HG02981 (cell line): Measurements from ENCODE around the gene SMARCC1.
"Not testable (repeated sequence)": the region's sequence is repeated elsewhere in the genome, so short reads cannot be mapped to it uniquely, and the experiment has no call there.

ENCODE experiments used
- ATAC-seq: cut with Tn5 transposase; IDR thresholded peaks from one replicate; pipeline ENCODE4 v1.9.1; 2021; ENCODE audit warnings: mild to moderate bottlenecking, moderate library complexity; ENCODE audit not compliant: unreplicated experiment

Gene SMARCC1

DNA sequence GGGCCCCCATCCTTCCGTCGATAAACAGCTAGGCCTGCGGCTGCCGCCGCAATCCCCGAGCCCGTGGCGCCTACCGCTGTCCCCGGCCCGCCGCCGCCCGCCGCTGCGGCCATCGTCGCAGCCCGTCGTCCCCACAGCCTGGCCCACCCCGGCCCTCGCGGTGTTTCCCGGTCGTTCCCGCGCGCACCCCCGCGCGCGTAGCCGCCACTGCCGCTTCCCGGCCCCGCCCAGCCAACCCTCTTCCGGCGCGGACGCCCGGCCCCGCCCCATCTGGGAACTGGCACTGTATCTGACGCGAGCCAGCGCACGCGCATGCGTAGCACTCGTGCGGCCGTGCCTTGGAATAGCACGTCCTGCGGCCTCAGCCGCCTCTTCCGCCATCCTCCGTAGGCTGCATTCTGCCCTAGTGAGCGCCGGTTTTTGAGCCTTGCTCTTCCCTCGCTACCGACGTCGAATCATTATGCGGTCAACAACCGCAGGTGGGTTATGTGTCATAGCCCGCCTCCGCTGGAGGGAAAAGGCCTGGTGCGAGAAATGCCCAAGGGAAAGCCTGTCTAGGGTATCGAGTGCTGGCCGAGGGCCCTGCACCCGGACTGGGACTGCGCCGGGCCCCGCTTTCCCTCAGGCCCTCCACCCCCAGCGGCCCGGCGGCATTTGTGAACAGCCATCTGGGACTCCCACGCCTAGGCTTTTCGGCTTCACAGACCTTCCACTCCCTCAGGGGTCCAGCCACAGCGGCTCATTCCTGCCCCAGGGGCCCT is at the start of gene SMARCC1:
SMARCC1 (minus strand) TSS at position 209 of the 761 bp plus-strand sequence; CDS start at position 113, 96 bp downstream.
- peak; percentile 79 for ATAC-seq

DNA sequence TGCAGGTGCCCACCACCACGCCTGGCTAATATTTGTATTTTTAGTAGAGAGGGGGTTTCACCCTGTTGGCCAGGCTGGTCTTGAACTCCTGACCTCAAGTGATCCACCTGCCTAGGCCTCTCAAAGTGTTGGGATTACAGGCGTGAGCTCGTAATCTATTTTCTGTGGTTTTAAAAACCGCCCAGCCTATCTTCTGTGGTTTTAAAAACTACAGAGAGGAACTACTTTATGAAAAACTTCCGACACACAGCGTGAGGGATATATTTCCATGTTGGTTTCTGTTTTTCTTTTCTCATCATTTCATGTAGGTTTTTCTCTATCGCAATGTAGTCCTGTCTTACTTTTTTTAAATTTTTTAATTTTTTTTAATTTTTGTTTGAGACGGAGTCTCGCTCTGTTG is 47.8 kb upstream of the SMARCC1 start:
- ATAC-seq: not testable (repeated sequence)

DNA sequence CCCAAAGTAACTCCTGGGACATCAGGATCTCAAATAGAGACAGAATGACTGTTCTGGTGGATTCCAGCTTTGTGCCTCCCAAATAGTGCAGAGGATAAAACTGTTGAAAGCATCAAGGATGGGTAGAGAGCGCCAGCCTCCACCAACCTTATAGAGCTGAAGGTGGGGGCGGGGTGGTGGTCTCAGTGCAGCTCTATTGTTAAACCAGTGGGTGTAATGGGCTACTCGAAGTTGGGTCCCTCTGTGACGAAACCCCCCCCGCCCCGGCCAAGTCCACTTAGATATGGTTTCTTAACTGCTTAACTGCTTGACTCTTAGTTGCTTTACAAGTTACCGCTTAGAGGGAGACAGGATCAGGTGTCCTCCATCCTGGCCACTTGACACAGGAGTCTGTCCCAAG is 43.9 kb upstream of the SMARCC1 start:
- ATAC-seq: no peak

DNA sequence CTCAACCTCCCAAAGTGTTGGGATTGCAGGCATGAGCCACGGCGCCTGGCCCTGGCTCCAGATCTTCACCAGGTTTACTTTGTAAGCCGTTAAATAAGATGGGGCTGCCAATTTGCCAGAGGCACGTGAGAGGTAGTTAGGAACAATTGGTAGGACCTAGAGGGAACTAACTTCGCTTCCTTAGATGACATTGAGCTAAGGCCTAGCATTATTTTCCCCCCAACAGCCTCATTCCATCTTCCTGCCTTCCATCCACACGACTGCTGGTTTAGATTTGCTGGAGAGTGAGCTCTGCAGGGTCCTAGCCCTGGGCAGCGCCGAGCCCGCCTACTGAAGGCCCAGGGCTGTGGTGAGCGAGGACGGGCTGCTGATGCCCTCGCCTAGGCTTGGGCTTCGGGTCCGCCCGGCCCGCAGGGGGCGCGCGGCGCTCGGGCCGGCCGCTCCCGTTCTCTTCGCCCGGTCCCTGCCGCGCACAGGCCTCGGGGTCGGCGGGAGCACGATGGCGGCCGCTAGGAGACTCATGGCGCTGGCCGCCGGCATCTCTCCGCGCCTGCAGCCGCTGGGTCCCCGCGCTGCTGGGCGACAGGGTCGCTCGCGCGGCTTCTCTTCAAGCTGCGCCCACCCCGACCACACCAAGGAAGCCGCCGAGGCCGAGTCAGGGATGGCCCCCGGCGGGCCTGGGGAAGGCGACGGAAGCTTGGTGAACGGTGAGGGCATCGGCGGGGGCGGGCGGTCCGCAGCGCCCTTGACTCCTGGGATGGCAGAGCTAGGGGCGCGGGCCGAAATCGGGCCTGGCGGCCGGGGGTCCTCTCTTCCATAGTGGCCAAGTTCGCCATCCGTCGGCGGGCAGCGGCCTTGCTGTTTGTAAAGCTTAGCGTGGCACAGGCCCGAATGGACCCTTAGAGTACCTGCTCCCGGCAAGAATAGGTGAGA is 43.1 kb upstream of the SMARCC1 start:
- ATAC-seq: peak; percentile 93

DNA sequence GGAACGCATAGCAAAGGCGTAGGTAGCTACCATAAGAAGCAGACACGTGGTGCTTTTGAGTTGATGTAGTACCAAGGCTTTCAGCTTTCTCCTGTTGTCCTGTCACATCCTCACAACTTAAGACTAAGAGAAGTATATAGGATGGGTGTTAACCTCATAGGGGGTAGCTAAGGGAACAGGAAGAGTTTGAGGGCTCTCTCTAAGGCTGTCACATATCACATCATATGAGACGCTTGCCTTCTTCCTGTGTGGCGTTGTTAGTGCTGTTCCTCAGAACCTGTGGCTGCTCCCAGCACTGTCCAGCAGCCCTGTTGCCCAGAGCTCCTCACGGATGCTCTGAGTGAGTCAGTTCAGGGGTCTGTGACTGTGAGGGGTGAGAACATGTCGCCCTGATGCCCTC is 35.9 kb upstream of the SMARCC1 start:
- no peak for ATAC-seq

DNA sequence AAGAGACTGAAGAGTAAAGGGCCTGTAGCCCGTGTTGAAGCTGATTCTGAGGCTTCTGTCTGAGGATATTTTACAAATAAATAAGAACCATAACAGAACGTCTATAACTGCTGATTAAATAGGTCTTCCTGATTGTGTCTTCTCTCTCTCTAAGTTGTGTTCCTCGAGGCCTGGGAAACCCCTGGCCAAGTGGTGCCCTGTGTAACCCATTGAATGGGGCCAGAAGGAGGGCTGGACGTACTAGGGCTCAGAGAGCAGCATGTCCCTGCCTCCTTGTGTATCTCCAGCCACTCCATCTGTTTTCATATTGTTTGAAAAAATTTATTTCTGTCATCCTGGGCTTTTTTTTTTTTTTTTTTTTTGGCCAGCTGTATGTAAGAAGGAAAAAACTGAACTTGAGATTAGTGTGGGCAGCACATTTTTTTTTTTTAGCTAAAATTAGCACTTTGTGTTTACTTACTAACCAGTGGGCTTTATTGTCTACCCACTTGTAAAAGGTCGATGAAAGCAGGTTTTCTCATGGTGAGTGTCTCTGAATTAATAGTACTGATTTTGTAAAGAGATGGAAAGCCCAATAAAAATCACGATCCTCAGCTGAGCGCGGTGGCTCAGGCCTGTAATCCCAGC is 32.0 kb upstream of the SMARCC1 start:
- ATAC-seq: no peak

DNA sequence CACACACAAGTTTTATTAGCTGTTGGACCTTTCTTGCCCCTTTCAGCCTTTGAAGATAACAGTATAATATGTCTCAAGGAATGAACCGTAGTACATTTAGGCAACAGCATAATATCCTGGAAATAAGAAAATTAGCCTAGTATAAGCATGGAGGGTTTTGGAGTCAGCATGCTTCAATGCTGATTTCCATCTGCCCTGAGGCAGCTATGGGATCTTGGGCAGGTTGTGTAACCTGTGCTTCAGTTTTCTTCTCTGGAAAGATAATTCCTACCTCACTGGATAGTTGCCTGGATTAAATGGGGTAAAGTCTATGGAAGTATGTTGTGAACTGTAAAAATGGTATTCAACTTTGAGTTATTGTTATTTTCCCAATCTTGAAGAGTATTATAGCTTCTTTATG is 22.9 kb upstream of the SMARCC1 start:
- no peak for ATAC-seq

DNA sequence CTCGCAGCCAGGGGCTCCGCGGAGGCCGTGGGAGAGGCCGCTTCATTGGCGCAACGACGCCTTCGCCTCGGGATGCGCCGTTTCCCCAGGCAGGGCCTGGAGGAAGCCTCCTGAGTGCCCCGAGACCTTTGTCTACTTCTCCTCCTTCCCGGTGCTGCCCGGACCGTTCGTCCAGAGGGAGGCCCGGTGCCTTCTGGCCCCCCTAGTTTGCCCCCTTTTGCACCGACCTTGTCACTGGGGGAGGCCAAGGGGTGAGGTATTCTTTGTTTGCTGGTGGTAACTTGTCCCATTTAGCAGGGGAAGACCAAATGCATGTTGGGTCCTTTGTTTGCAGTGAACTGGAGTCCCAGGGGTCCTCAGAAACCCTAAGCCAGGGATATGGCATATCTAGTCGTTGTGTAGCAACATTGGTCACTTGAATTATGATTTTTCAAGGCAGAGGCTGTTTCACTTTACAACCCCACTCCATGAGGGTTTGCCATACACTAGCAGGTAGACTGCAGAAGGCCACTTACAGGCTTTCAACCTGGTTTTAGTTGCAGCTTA is 21.9 kb upstream of the SMARCC1 start:
- ATAC-seq: no peak

DNA sequence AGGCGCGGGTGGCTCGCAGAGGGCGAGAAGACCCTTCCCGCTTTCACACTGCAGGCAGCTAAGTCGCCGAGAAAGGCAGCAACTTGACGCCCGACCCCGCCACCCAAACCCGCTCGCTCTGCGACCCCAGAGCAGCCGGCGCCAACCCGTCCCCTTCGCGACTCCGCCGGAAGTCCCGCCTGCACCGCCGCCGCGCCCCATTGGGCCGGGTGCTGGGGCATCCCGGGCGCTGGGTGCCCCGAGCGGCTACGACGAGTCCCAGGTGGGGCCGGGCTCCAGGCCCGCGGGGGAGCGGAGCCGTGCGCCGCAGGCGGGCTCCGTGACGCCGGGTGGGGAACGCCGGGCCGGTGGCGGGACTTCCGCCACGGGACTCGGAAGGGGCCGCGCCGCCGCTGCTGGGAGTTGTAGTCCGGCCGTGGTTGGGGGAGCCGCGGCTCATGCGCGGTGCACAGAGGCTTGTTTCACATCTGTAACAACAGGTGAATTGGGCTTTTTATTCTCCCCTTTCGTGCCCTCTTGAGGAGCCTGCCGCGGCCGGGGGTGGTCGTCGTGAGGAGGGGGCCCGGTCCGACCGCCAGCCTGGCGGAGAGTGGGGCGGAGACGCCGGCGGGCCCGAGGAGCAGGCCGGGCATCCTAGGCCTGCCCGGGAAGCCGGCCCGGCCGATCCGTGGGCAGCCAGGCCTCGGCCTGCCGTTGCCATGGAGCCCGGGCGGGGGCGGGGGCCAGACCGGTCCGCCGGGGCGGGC is 21.2 kb upstream of the SMARCC1 start, which contains the start of gene DHX30:
DHX30 (plus strand) TSS at position 405 of the 746 bp plus-strand sequence. CDS start 7,546 bp downstream, outside the sequence.
- peak; percentile 75 for ATAC-seq

DNA sequence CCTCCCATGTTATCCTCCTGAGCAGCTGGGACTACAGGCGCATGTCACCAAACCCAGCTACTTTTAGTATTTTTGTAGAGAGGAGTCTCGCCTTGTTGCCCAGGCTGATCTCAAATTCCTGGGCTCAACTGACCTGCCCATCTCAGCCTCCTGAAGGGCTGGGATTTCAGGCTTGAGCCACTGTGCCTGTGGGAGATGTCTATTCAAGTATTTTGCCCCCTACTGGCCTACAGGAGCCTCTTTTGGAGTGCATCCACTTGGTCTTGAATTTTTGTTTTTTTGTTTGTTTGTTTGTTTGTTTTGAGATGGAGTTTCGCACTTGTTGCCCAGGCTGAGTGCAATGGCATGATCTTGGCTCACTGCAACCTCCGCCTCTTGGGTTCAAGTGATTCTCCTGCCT is 18.0 kb upstream of the SMARCC1 start:
- ATAC-seq: no peak

DNA sequence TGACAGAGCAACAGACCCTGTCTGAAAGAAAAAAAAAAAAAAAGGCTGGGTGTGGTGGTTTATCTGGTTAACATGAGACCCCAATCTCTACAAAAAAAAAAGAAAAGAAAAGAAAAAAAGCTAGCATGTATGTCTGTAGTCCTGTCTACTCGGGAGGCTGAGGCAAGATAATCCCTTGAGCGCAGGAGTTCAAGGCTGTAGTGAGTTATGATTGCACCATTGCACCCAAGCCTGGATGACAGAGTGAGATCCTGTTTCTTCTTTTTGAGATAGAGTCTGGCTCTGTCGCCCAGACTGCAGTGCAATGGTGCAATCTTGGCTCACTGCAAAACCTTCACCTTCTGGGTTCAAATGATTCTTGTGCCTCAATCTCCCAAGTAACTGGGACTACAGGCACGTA is 12.9 kb upstream of the SMARCC1 start:
- no peak for ATAC-seq

DNA sequence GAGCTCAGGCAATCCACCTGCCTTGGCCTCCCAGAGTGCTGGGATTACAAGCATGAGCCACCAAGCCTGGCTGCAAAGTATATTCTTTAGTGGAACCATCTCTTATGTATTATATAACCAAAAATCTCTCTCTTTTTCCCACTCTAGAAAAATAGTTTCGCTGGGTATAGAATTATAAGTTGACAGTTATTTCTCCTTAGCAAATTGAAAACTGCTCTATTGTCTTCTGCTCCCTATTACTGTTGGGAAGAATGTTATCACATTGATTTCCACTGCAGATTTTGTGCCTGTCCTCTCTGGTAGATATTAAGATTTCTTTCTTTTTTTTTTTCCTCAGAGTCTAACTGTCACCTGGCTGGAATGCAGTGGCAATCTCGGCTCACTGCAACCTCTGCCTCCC is 11.0 kb upstream of the SMARCC1 start:
- no peak for ATAC-seq

DNA sequence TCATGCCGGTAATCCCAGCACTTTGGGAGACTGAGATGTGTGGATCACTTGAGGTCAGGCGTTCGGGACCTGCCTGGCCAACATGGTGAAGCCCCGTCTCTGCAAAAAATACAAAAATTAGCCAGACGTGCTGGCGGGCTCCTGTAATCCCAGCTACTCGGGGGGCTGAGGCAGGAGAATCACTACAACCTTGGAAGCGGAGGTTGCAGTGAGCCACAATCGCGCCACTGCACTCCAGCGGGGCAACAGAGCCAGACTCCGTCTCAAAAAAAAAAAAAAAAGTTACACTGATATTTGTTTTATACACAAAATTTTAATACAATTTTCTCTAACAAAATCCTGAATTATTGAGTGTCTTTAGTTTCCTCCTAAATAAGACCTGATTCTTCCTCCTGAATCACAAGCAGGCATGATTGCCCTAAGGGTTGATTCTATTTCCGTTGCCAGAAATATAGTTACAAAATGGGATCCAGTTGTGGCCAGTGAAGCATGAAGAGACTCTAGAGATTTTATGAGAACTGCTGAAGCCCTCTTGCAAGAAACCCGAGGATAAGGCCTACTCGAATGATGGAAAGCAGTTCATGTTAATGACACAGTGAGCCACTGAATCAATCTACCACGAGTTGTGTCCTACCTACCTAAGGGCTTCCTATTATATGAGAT is 9.6 kb upstream of the SMARCC1 start:
- no peak for ATAC-seq

DNA sequence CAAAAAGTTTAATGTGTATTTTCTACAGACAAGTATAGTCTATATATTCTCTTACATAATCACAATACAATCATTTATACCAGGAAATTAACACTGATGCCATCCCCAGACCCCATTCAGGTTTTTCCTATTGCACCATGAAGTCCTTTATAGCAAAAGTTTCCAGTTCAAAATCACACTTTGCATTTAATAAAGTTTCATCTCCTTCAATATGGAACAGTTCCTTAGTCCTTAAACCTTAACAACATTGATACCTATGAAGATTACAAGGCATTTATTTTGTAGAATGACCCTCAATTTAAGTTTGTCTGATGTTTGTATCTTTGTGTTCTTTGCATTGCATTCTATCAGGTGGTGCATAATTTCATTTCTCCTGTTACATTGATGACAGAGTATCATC is 2.0 kb upstream of the SMARCC1 start:
- ATAC-seq: no peak

DNA sequence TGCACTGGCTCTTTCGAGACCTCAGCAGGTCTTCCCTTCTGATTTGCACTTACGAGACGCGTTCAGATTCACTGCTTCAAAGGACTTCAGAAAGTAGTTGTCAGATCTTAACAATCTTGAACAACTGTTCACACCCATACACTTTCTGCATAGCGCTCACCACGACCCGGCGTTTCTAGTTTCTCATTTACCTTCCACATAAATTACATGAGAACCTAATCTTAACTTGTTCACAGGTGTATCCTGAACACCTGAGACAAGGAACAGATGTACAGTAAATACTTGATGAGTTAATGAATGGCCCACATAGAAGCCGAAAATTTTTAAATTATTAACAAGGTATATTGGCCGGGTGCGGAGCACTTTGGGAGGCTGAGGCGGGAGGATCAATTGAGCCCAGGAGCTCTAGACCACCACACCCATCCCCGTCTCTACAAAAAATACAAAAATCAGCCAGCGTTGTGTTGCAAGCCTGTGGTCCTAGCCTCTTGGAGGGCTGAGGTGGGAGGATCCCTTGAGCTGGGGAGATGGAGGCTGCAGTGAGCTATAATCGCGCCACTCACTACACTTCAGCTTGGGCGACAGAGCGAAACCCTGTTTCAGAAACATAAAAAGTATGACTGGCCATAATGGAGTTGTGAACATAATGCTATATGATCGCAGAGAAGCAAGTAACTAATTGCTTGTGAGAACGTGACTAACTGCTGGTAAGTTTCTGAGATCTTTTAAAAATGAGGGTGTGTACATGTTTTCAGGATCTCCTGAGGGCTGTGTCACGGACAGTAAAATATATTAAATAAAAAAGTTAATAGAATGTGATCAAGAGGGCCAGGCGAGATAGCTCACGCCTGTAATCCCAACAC is 984 bp upstream of the SMARCC1 start:
- ATAC-seq: no peak

DNA sequence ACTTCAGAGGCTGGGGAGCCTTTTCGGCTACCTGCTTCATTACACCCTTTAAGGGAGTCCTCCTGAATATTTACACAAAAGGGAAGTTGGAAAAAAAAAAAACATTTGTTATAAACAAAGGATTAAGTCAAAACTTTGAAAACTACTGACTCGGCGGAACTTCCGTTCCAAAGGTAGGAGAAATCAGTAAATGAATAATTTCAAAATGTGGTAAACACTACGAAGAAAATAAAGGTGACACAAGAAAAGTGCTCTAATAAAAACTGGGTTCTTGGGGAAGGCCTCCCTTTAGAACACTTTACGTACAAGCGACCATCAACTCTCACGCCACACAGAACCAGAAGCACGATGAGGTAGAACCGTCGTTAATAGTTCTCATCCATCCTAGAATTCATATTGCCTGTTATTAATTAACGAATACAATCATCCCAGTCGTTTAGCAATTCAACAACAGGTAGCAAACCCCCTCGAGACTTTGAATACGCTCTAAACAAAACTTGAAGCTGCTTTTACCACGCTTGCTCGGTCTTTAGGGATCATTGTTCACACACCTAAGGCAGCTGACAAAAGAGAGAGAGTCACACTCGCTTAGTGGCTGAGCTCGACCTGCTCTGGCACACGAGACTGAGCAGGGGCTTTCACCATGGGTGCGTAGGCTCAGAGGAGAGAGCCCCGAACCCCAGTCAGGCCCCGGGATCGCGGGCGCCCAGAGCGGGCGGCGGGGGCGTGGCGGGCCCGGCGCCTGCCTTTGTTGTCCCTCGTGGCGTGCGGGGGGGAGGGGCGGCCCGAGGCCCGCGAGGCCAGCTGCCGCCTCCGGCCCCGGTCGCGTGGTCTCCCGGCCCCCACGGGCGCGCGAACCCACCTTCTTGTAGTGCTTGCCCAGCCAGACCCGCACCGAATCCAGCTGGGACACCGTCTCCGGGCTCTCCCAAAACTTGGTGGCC is 680 bp downstream of the SMARCC1 start:
- ATAC-seq: peak; percentile 28

DNA sequence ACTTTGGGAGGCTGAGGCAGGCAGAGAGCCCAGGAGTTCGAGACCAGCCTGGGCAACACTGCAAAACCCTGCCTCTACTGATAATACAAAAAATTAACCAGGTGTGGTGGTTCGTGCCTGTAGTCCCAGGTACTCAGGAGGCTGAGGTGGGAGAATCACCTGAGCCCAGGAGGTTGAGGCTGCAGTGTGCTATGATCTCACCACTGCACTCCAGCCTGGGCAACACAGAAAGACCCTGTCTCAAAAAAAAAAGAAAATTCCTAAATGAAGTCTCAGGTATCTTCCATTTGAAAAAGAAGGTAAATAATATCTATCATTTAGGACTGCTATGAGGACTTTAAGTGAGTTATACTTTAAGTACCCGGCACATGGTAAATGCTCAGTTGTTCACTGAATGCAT is 2.9 kb downstream of the SMARCC1 start:
- no peak for ATAC-seq

DNA sequence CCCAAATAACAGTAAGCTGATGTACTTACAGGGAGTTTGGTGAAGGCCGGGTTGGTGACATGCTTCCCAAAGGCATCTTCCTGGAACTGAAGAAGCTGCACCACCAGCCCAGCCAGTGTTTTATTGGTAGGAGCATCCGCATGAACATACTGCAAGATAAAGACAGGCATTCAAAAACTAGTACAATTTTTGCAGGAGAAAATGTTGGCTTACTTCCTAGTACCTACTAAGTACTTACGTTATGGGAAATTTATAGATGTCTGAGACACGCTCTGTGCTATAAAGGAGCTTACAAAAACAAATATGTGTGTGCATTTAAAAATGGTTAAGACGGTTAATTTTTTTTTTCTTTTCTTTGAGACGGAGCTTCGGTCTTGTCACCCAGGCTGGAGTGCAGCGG is 8.9 kb downstream of the SMARCC1 start:
- no peak for ATAC-seq
